ENCODE data around the gene SLC16A8.

SLC16A8 gene

GRCh38 chr22:38032681-38033521, 51.1 kb downstream of the SLC16A8 start:
- in situ Hi-C loops (cut with MboI; ENCODE audit: low sequenced_read_pairs): no loop called here

- in situ Hi-C loops (cut with MboI; ENCODE audit: low sequenced_read_pairs): no loop called here
These were observed 52.5 kb downstream of the SLC16A8 start for GRCh38 chr22:38031491-38031890.

- in situ Hi-C loops (cut with MboI; ENCODE audit: low sequenced_read_pairs): no loop called here
These were observed 53.5 kb downstream of the SLC16A8 start for GRCh38 chr22:38030311-38031133.

GRCh38 chr22:38029901-38030300, 54.1 kb downstream of the SLC16A8 start:
- in situ Hi-C loops (cut with MboI; ENCODE audit: low sequenced_read_pairs): no loop called here

GRCh38 chr22:38029370-38029769, 54.6 kb downstream of the SLC16A8 start:
- in situ Hi-C loops (cut with MboI; ENCODE audit: low sequenced_read_pairs): no loop called here

GRCh38 chr22:38028344-38029130, 55.4 kb downstream of the SLC16A8 start:
- in situ Hi-C loops (cut with MboI; ENCODE audit: low sequenced_read_pairs): no loop called here
